ENCODE measurements around the gene VAV3. TPM values are rescaled to one million over a fixed set of nuclear protein-coding genes. Genes with fewer than 3 reads are reported as not detected.

The VAV3 gene
- total and polyA plus RNA-seq, 9 of the 15 experiments (the other 6 are each of a cell fraction or from before 2014, with no cell fraction given) = not detected

DNA sequence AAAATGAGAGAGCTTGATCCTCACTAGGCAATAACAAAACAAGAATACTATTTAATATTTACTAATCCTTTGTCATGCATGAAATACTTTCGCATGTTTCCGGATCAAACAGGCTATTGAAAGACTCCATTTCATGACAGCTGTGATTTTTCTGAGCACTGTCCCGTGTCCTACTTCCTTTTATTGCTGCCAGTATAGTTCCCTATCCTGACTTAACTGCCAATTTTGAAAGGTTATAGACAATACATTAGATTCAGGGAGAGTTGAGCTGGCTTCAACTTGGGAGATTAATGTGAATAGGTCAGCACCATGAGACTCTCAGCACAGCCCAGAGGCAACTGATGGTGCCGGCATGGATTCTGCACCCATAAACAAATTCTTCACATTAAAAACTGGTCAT, 225.8 kb downstream of the VAV3 start:
- in situ Hi-C loops (cut with MboI) = no loop called here
- Histone ChIP-seq H3K4me1 (replicated peaks in 1 of 2; ENCODE audit: control insufficient read depth in 2 of 2, insufficient read depth in 2 of 2, low read length in 2 of 2) (no peaks in the 10 kb centered on the region), H3K9ac (ENCODE audit: insufficient read depth in 1 of 2, low read depth in 2 of 2, low read length in 2 of 2) (no peak overlapping the region), H3K36me3 (ENCODE audit: control insufficient read depth, insufficient read depth, low read length) (no peaks in the 10 kb centered on the region), H3K9me3 (replicated peaks; ENCODE audit: control insufficient read depth, insufficient read depth, low read depth, low read length) (no peaks in the 10 kb centered on the region), H2AFZ (ENCODE audit: low read depth, low read length) (no peak overlapping the region), H3K79me2 (ENCODE audit: control insufficient read depth, insufficient read depth, low read length) (no peaks in the 10 kb centered on the region), H3K9me1 (ENCODE audit: control insufficient read depth, insufficient read depth, low read length) (no peaks in the 10 kb centered on the region), H3K4me2 (ENCODE audit: insufficient read depth, low read length) (no peak overlapping the region), H3K27ac (ENCODE audit: extremely low read depth, low read depth, low read length) (no peak overlapping the region), H3K4me3 (no peak overlapping the region), H3K27me3 (ENCODE audit: control insufficient read depth in 2 of 2, insufficient read depth in 2 of 2, low read length in 2 of 2) (no peaks in the 10 kb centered on the region), H4K20me1 (replicated peaks; ENCODE audit: control insufficient read depth, insufficient read depth, low read length) (no peaks in the 10 kb centered on the region)
- intact Hi-C loops (cut with micrococcal nuclease) = no loop called here
- BruUV-seq (replicated peaks) = no TSS peak
- ATAC-seq (no peak), DNase-seq (ENCODE audit: extremely low read depth in 1 of 4, low spot score in 3 of 4) (no peak), FAIRE-seq (no peak)
- CTCF ChIA-PET (ENCODE audit: low intra/inter-chr PET ratio) = no interaction called here
- POLR2A ChIA-PET = no interaction called here
- WGBS (ENCODE audit: insufficient coverage, low coverage, missing lambda C conversion rate) = 1% methylated on average over 4 of the region's 4 CpGs
- TF ChIP-seq ZNF143 (CRISPR knock-in tag; IDR thresholded peaks at IDR 0.05) (no peak), GABPB2 (CRISPR knock-in tag; conservative IDR thresholded peaks at IDR 0.05) (no peak), POLR2B (IDR thresholded peaks at IDR 0.05; ENCODE audit: low read depth, partially characterized antibody) (no peak), MEIS2 (IDR thresholded peaks at IDR 0.05; ENCODE audit: partially characterized antibody) (no peak), HIVEP1 (CRISPR knock-in tag; IDR thresholded peaks at IDR 0.05) (no peak), ZNF408 (CRISPR knock-in tag; IDR thresholded peaks at IDR 0.05; ENCODE audit: low read depth) (no peak), LEF1 (IDR thresholded peaks at IDR 0.05) (no peak), TCF3 (CRISPR knock-in tag; IDR thresholded peaks at IDR 0.05) (no peak), RBBP5 (IDR thresholded peaks at IDR 0.05; ENCODE audit: borderline replicate concordance, insufficient read depth, low read length, poor library complexity, severe bottlenecking) (no peak)
- TF ChIP-seq, protein P1, sequence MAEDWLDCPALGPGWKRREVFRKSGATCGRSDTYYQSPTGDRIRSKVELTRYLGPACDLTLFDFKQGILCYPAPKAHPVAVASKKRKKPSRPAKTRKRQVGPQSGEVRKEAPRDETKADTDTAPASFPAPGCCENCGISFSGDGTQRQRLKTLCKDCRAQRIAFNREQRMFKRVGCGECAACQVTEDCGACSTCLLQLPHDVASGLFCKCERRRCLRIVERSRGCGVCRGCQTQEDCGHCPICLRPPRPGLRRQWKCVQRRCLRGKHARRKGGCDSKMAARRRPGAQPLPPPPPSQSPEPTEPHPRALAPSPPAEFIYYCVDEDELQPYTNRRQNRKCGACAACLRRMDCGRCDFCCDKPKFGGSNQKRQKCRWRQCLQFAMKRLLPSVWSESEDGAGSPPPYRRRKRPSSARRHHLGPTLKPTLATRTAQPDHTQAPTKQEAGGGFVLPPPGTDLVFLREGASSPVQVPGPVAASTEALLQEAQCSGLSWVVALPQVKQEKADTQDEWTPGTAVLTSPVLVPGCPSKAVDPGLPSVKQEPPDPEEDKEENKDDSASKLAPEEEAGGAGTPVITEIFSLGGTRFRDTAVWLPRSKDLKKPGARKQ (CRISPR knock-in tag; IDR thresholded peaks at IDR 0.05) = no peak
- TF ChIP-seq, protein P2, sequence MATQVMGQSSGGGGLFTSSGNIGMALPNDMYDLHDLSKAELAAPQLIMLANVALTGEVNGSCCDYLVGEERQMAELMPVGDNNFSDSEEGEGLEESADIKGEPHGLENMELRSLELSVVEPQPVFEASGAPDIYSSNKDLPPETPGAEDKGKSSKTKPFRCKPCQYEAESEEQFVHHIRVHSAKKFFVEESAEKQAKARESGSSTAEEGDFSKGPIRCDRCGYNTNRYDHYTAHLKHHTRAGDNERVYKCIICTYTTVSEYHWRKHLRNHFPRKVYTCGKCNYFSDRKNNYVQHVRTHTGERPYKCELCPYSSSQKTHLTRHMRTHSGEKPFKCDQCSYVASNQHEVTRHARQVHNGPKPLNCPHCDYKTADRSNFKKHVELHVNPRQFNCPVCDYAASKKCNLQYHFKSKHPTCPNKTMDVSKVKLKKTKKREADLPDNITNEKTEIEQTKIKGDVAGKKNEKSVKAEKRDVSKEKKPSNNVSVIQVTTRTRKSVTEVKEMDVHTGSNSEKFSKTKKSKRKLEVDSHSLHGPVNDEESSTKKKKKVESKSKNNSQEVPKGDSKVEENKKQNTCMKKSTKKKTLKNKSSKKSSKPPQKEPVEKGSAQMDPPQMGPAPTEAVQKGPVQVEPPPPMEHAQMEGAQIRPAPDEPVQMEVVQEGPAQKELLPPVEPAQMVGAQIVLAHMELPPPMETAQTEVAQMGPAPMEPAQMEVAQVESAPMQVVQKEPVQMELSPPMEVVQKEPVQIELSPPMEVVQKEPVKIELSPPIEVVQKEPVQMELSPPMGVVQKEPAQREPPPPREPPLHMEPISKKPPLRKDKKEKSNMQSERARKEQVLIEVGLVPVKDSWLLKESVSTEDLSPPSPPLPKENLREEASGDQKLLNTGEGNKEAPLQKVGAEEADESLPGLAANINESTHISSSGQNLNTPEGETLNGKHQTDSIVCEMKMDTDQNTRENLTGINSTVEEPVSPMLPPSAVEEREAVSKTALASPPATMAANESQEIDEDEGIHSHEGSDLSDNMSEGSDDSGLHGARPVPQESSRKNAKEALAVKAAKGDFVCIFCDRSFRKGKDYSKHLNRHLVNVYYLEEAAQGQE (IDR thresholded peaks at IDR 0.05; ENCODE audit: borderline replicate concordance) = no peak
- TF ChIP-seq, protein P2 (CRISPR knock-in tag; IDR thresholded peaks at IDR 0.05; ENCODE audit: low read depth) = no peak
